Trophoblast cell (in vitro differentiated cells and primary cell): ENCODE results near the gene LCLAT1.

ENCODE experiments used
- DNase-seq, 2 donors: peaks; one replicate each; pipeline ENCODE4 v3.0.0-alpha.2; 2016
- H2AFZ ChIP-seq: 2 replicates; pipeline ENCODE4 v1.6.1; 2013; ENCODE audit warnings: low read length, moderate library complexity, mild to moderate bottlenecking; ENCODE audit not compliant: insufficient read depth, poor library complexity
- H2AK5ac ChIP-seq: 2 replicates; pipeline ENCODE4 v1.6.1; 2013; ENCODE audit warnings: mild to moderate bottlenecking, low read length
- H2BK120ac ChIP-seq: 2 replicates; pipeline ENCODE4 v1.6.1; 2013; ENCODE audit warnings: low read length, mild to moderate bottlenecking, moderate library complexity; ENCODE audit not compliant: insufficient read depth, poor library complexity
- H2BK12ac ChIP-seq: 2 replicates; pipeline ENCODE4 v1.6.1; 2013; ENCODE audit warnings: mild to moderate bottlenecking, low read length, moderate library complexity
- H2BK5ac ChIP-seq: 2 replicates; pipeline ENCODE4 v1.6.1; 2013; ENCODE audit warnings: low read length, low read depth, moderate library complexity, mild to moderate bottlenecking; ENCODE audit not compliant: poor library complexity
- H3K14ac ChIP-seq: 2 replicates; pipeline ENCODE4 v1.6.1; 2013; ENCODE audit warnings: mild to moderate bottlenecking, low read length
- H3K18ac ChIP-seq: 2 replicates; pipeline ENCODE4 v1.6.1; 2013; ENCODE audit warnings: mild to moderate bottlenecking, low read length
- H3K23ac ChIP-seq: 2 replicates; pipeline ENCODE4 v1.6.1; 2013; ENCODE audit warnings: low read length
- H3K27ac ChIP-seq: 2 replicates; pipeline ENCODE4 v1.5.1; 2013; ENCODE audit warnings: low read depth, mild to moderate bottlenecking, inconsistent platforms, low read length, moderate library complexity
- H3K27me3 ChIP-seq: 2 replicates; pipeline ENCODE4 v1.6.1; 2013; ENCODE audit warnings: inconsistent platforms, mild to moderate bottlenecking, low read length, moderate library complexity; ENCODE audit not compliant: insufficient read depth
- H3K36me3 ChIP-seq, 2 experiments: 1 replicate in 1 of 2; 2 replicates in 1 of 2; pipeline ENCODE4 v1.6.1; 2013; ENCODE audit warnings: low read length in 2 of 2, mild to moderate bottlenecking in 2 of 2, moderate library complexity in 1 of 2; ENCODE audit not compliant: insufficient read depth in 2 of 2, control insufficient read depth in 1 of 2
- H3K4ac ChIP-seq: 2 replicates; pipeline ENCODE4 v1.6.1; 2013; ENCODE audit warnings: low read depth, mild to moderate bottlenecking, low read length, moderate library complexity
- H3K4me1 ChIP-seq, 2 experiments: 1 replicate in 1 of 2; 2 replicates in 1 of 2; pipeline ENCODE4 v1.6.1; 2013; ENCODE audit warnings: low read length in 2 of 2, mild to moderate bottlenecking in 2 of 2, moderate library complexity in 1 of 2; ENCODE audit not compliant: insufficient read depth in 2 of 2, control insufficient read depth in 1 of 2
- H3K4me2 ChIP-seq: 2 replicates; pipeline ENCODE4 v1.6.1; 2013; ENCODE audit warnings: inconsistent platforms, mild to moderate bottlenecking, low read length, moderate library complexity
- H3K4me3 ChIP-seq: 2 replicates; pipeline ENCODE4 v1.5.1; 2013; ENCODE audit warnings: mild to moderate bottlenecking, low read depth, low read length, inconsistent platforms
- H3K79me1 ChIP-seq: one replicate; pipeline ENCODE4 v1.6.1; 2013; ENCODE audit warnings: low read length
- H3K79me2 ChIP-seq: 2 replicates; pipeline ENCODE4 v1.6.1; 2013; ENCODE audit warnings: low read length, mild to moderate bottlenecking; ENCODE audit not compliant: control insufficient read depth, insufficient read depth, poor library complexity
- H3K9ac ChIP-seq: 2 replicates; pipeline ENCODE4 v1.6.1; 2013; ENCODE audit warnings: mild to moderate bottlenecking, low read length
- H3K9me3 ChIP-seq: 2 replicates; pipeline ENCODE4 v1.6.1; 2013; ENCODE audit warnings: low read depth, mild to moderate bottlenecking, control low read depth, inconsistent platforms, low read length; ENCODE audit not compliant: insufficient read depth
- H4K12ac ChIP-seq: 2 replicates; pipeline ENCODE4 v1.6.1; 2013; ENCODE audit warnings: low read depth, mild to moderate bottlenecking, low read length, moderate library complexity
- H4K8ac ChIP-seq: 2 replicates; pipeline ENCODE4 v1.6.1; 2013; ENCODE audit warnings: low read depth, mild to moderate bottlenecking, low read length, moderate library complexity
- H4K91ac ChIP-seq: one replicate; pipeline ENCODE4 v1.6.1; 2013; ENCODE audit warnings: low read depth, mild to moderate bottlenecking, low read length, moderate library complexity
- WGBS: extraction: QIAGEN DNeasy Blood & Tissue Kit; methylation state at CpG from one replicate; pipeline ENCODE4 v1.1.7; 2013; ENCODE audit warnings: missing lambda C conversion rate; ENCODE audit not compliant: insufficient read length, insufficient coverage; ENCODE audit errors: extremely low coverage; 5-methylcytosine and 5-hydroxymethylcytosine counted together

The LCLAT1 gene

DNA sequence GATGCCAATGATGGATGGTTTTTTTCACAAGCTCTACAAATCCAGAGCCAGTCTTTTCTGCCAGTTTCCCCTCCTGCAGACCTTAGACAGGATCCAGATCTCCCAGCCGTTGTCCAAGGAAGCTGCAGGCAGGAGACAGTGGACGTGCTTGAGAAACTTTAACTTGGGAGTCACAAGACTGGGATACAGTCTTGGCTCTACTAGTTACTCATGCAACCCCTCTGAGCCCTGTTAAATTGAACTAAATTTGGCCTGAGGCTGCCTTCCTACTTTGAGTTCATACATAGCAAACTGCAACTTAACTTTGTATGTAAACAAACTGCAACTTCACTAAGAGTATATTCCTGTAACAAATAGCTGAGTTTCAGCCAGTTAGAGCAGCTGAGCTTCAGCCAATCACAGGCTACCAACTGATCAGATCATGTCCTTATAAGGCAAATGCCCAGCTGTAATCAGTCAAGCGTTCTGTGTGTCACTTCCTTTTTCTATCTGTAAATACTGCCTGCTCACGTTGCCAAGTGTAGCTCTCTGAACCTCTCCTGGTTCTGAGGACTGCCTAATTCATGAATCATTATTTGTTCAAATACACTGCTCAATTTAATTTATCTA, 219.3 kb downstream of the LCLAT1 start:
- Histone ChIP-seq H2AK5ac (no peak overlapping the region), H3K36me3 (no peaks in the 10 kb centered on the region), H2AFZ (no peak overlapping the region), H2BK12ac (peak overlapping the region; percentile 3), H4K8ac (peak overlapping the region; percentile 1), H3K4me3 (no peak overlapping the region), H3K9ac (no peak overlapping the region), H3K79me1 (peaks cover 12% of the 10 kb centered on the region), H3K4me2 (no peak overlapping the region), H3K18ac (no peak overlapping the region), H3K9me3 (peaks cover 6% of the 10 kb centered on the region), H3K27ac (peak overlapping the region; percentile 29), H3K14ac (no peak overlapping the region), H2BK120ac (peak overlapping the region; percentile 91), H3K4ac (no peak overlapping the region), H2BK5ac (no peak overlapping the region), H4K91ac (peak overlapping the region; percentile 90), H3K27me3 (no peaks in the 10 kb centered on the region), H3K4me1 (peaks cover 15% of the 10 kb centered on the region in 2 experiments), H3K79me2 (no peaks in the 10 kb centered on the region), H4K12ac (no peak overlapping the region), H3K23ac (no peak overlapping the region)
- no CpG with 5 or more reads among the region's 4 CpGs for WGBS
- peak; percentile 82 to 86 for DNase-seq

- Histone ChIP-seq H3K14ac (no peak overlapping the region), H4K91ac (no peak overlapping the region), H3K9ac (no peak overlapping the region), H2AFZ (no peak overlapping the region), H3K79me2 (no peaks in the 10 kb centered on the region), H3K18ac (no peak overlapping the region), H3K9me3 (peaks cover 4% of the 10 kb centered on the region), H4K12ac (no peak overlapping the region), H3K27ac (no peak overlapping the region), H2AK5ac (no peak overlapping the region), H2BK120ac (no peak overlapping the region), H3K79me1 (peaks cover 7% of the 10 kb centered on the region), H3K4me1 (peaks cover 6 to 8% of the 10 kb centered on the region in 2 experiments), H3K4me2 (no peak overlapping the region), H3K36me3 (no peaks in the 10 kb centered on the region), H2BK12ac (no peak overlapping the region), H3K27me3 (no peaks in the 10 kb centered on the region), H3K4ac (no peak overlapping the region), H3K4me3 (no peak overlapping the region), H2BK5ac (no peak overlapping the region), H4K8ac (no peak overlapping the region), H3K23ac (no peak overlapping the region)
- DNase-seq, result no peak
- WGBS, result no CpG with 5 or more reads among the region's 2 CpGs
Observed at GRCh38 chr2:30670453-30670852, 223.4 kb downstream of the LCLAT1 start.

DNA sequence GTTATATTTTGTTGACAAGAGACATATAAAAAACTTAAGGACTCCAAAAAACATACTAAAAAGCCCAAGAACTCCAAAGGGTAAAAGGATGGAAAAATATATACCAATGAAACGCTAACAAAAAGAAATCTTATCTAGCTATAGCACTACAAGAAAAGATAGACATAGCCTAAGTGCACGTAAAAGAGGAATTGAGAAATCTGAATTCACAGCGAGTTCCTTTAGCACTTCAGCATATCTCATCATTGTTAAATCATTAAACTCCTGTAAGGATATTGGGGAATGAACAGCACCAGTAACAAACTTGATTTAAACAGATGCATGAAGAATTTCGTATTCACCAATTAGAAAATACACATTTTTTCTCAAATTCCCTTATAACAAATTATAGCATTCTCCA, 226.1 kb downstream of the LCLAT1 start:
- Histone ChIP-seq H3K79me2 (no peaks in the 10 kb centered on the region), H3K18ac (no peak overlapping the region), H3K27me3 (no peaks in the 10 kb centered on the region), H2BK12ac (no peak overlapping the region), H3K9me3 (peaks cover 6% of the 10 kb centered on the region), H4K12ac (no peak overlapping the region), H3K9ac (no peak overlapping the region), H2AK5ac (no peak overlapping the region), H2BK5ac (no peak overlapping the region), H3K4me3 (no peak overlapping the region), H3K4me2 (no peak overlapping the region), H3K79me1 (no peaks in the 10 kb centered on the region), H4K91ac (no peak overlapping the region), H3K36me3 (no peaks in the 10 kb centered on the region), H3K27ac (no peak overlapping the region), H2AFZ (no peak overlapping the region), H3K23ac (no peak overlapping the region), H3K14ac (no peak overlapping the region), H3K4me1 (peaks cover 0 to 3% of the 10 kb centered on the region in 2 experiments), H3K4ac (no peak overlapping the region), H4K8ac (no peak overlapping the region), H2BK120ac (no peak overlapping the region)
- DNase-seq, result no peak
- WGBS, result no CpG with 5 or more reads among the region's 4 CpGs

GRCh38 chr2:30675758-30676157, 228.7 kb downstream of the LCLAT1 start:
- no peak for DNase-seq
- Histone ChIP-seq H3K79me1 (no peaks in the 10 kb centered on the region), H3K27ac (no peak overlapping the region), H3K79me2 (no peaks in the 10 kb centered on the region), H4K8ac (no peak overlapping the region), H3K4me3 (no peak overlapping the region), H3K9ac (no peak overlapping the region), H3K36me3 (no peaks in the 10 kb centered on the region), H3K23ac (no peak overlapping the region), H3K27me3 (no peaks in the 10 kb centered on the region), H3K9me3 (peaks cover 2% of the 10 kb centered on the region), H2BK12ac (no peak overlapping the region), H2BK5ac (no peak overlapping the region), H3K4ac (no peak overlapping the region), H3K4me1 (peaks cover 0 to under 1% of the 10 kb centered on the region in 2 experiments), H4K12ac (no peak overlapping the region), H2AFZ (no peak overlapping the region), H2BK120ac (no peak overlapping the region), H4K91ac (no peak overlapping the region), H3K4me2 (no peak overlapping the region), H3K18ac (no peak overlapping the region), H3K14ac (no peak overlapping the region), H2AK5ac (no peak overlapping the region)
- WGBS, result no CpG with 5 or more reads among the region's 2 CpGs
